HL-60 (cell line): Measurements from ENCODE around the gene SLC46A2.

Experiments
- DNase-seq, 2 experiments: peaks; one replicate each; pipeline ENCODE4 v3.0.0-alpha.2; 2010 to 2020; ENCODE audit warnings: low read depth in 1 of 2, low spot score in 1 of 2
- H3K27ac ChIP-seq: fragments of 250-450 bp; sonication (Bioruptor Pico); replicated peaks from 2 replicates; pipeline ENCODE4 v1.5.1; 2020; ENCODE audit warnings: mild to moderate bottlenecking, moderate library complexity
- H3K27me3 ChIP-seq: fragments of 250-450 bp; sonication (Bioruptor Pico); 2 replicates; pipeline ENCODE4 v1.5.1; 2021; ENCODE audit warnings: mild to moderate bottlenecking, moderate library complexity; ENCODE audit not compliant: insufficient read depth, poor library complexity, severe bottlenecking
- H3K4me3 ChIP-seq: replicated peaks from 2 replicates; pipeline ENCODE4 v1.5.1; 2011; ENCODE audit warnings: mild to moderate bottlenecking, control low read depth, low read length; ENCODE audit not compliant: insufficient read depth
- GABPA ChIP-seq: IDR thresholded peaks from 2 replicates; pipeline ENCODE4 v1.6.1; 2012; ENCODE audit warnings: low read depth
- POLR2AphosphoS5 ChIP-seq: IDR thresholded peaks from 2 replicates; pipeline ENCODE4 v1.6.1; 2012; ENCODE audit warnings: low read depth
- SPI1 ChIP-seq: IDR thresholded peaks from 2 replicates; pipeline ENCODE4 v1.6.1; 2012; ENCODE audit warnings: low read depth, mild to moderate bottlenecking, borderline replicate concordance
- TF ChIP-seq, protein P1 (sequence below): IDR thresholded peaks from one replicate; pipeline ENCODE4 v1.5.1; 2011; ENCODE audit warnings: low read length, control low read depth, inconsistent platforms; ENCODE audit not compliant: insufficient read depth
- TF ChIP-seq, protein P2 (sequence below): IDR thresholded peaks from 2 replicates; pipeline ENCODE4 v1.6.1; 2012; ENCODE audit warnings: low read depth; ENCODE audit not compliant: insufficient replicate concordance

The SLC46A2 gene

DNA sequence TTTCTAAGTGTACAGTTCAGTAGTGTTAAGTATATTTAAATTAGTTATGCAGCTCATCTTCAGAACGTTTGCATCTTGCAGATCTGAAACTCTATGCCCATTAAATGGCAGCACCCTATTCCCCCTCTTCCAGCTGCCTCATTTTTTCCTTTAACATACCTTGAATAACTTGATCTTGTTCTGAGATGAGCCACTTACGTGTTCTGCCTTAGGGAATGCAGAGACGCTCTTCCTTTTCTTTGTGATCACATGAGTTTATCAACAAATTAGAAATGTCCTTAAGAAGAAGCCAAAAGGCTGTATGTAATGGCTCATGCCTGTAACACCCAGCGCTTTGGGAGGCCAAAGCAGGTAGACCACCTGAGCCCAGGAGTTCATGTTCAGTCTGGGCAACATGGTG lies 57.6 kb downstream of the SLC46A2 start:
- H3K4me3 ChIP-seq: no peak overlapping the region
- TF ChIP-seq, protein P1, sequence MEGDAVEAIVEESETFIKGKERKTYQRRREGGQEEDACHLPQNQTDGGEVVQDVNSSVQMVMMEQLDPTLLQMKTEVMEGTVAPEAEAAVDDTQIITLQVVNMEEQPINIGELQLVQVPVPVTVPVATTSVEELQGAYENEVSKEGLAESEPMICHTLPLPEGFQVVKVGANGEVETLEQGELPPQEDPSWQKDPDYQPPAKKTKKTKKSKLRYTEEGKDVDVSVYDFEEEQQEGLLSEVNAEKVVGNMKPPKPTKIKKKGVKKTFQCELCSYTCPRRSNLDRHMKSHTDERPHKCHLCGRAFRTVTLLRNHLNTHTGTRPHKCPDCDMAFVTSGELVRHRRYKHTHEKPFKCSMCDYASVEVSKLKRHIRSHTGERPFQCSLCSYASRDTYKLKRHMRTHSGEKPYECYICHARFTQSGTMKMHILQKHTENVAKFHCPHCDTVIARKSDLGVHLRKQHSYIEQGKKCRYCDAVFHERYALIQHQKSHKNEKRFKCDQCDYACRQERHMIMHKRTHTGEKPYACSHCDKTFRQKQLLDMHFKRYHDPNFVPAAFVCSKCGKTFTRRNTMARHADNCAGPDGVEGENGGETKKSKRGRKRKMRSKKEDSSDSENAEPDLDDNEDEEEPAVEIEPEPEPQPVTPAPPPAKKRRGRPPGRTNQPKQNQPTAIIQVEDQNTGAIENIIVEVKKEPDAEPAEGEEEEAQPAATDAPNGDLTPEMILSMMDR: no peak
- TF ChIP-seq SPI1: no peak
- no peak overlapping the region for H3K27ac ChIP-seq
- no peak for DNase-seq
- no peaks in the 10 kb centered on the region for H3K27me3 ChIP-seq

DNA sequence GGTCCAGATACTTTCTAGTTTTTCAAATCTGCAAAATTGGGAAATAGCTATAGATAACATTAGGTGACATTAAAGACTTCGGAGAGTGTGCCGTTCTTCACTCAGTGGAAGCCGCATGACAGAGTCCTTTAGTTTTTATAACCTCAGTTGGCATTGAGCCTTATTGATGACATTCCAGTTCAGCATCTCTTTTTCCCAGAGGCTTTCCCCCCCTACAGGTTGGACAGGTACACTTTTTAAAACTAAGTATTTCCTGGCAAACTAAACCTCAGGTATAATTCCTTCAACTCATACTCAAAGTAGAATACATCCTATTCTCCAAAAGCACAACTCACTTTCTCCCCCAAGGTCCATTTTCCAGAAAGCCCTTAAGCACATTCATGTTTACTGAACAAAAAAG lies 58.7 kb downstream of the SLC46A2 start:
- Histone ChIP-seq H3K27me3 (no peaks in the 10 kb centered on the region), H3K27ac (no peak overlapping the region), H3K4me3 (no peak overlapping the region)
- TF ChIP-seq SPI1: no peak
- no peak for DNase-seq

DNA sequence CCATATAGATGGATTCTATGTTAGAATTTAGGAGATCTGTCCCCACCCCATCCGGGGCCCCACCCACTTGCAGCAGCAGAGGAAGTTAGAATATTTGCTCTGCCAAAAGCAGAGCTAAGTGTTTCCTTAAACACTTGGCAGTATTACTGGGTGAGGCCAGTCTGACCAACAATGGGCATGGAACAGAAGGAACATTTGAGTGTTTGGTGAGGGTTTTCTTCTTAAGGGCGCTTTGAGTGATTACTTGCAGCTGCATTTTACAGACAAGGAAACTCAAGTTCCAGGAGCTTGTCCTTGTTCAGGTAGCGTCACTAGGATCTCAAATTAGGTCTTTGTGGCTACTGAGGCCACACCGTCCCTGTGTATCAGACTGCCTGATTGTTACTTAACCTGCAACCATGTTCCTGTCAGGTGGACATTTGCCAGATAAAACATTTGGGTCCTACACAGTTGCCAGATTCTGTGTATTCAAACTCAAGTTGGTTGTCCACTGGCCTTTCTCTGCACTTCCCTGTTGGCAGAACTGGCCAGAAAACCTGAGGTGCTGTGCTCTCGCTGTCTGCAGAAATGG lies 59.3 kb downstream of the SLC46A2 start:
- TF ChIP-seq, protein P2, sequence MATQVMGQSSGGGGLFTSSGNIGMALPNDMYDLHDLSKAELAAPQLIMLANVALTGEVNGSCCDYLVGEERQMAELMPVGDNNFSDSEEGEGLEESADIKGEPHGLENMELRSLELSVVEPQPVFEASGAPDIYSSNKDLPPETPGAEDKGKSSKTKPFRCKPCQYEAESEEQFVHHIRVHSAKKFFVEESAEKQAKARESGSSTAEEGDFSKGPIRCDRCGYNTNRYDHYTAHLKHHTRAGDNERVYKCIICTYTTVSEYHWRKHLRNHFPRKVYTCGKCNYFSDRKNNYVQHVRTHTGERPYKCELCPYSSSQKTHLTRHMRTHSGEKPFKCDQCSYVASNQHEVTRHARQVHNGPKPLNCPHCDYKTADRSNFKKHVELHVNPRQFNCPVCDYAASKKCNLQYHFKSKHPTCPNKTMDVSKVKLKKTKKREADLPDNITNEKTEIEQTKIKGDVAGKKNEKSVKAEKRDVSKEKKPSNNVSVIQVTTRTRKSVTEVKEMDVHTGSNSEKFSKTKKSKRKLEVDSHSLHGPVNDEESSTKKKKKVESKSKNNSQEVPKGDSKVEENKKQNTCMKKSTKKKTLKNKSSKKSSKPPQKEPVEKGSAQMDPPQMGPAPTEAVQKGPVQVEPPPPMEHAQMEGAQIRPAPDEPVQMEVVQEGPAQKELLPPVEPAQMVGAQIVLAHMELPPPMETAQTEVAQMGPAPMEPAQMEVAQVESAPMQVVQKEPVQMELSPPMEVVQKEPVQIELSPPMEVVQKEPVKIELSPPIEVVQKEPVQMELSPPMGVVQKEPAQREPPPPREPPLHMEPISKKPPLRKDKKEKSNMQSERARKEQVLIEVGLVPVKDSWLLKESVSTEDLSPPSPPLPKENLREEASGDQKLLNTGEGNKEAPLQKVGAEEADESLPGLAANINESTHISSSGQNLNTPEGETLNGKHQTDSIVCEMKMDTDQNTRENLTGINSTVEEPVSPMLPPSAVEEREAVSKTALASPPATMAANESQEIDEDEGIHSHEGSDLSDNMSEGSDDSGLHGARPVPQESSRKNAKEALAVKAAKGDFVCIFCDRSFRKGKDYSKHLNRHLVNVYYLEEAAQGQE: no peak
- TF ChIP-seq POLR2AphosphoS5 (no peak), SPI1 (peak; percentile 19; the same call in 1 of the 2 replicates), GABPA (no peak)
- TF ChIP-seq, protein P1: no peak
- Histone ChIP-seq H3K27ac (no peak overlapping the region), H3K27me3 (no peaks in the 10 kb centered on the region), H3K4me3 (no peak overlapping the region)
- peak in 1 of 2 experiments; percentile 61 for DNase-seq
